Neutrophil (primary cell): Measurements from ENCODE around the gene HMX1.

ENCODE experiments used
- H3K27ac ChIP-seq: fragments of 200-600 bp; sonication (generic); 2 replicates; pipeline ENCODE4 v1.5.1; 2016; ENCODE audit warnings: mild to moderate bottlenecking, moderate library complexity
- H3K27me3 ChIP-seq: fragments of 200-600 bp; sonication (generic); 2 replicates; pipeline ENCODE4 v1.6.0; 2016; ENCODE audit warnings: mild to moderate bottlenecking
- H3K36me3 ChIP-seq: fragments of 200-600 bp; sonication (generic); 2 replicates; pipeline ENCODE4 v1.5.1; 2017
- H3K4me1 ChIP-seq, 2 experiments: fragments of 200-600 bp in 1 of 2; sonication (generic) in 1 of 2; 1 replicate in 1 of 2; 2 replicates in 1 of 2; pipeline versions ENCODE4 v1.5.1 to v1.6.1; 2013 to 2016; ENCODE audit warnings: low read depth in 1 of 2, low read length in 1 of 2, mild to moderate bottlenecking in 1 of 2, moderate library complexity in 1 of 2; ENCODE audit not compliant: control insufficient read depth in 1 of 2, insufficient read depth in 1 of 2
- H3K4me3 ChIP-seq, 2 experiments: fragments of 200-600 bp in 1 of 2; sonication (generic) in 1 of 2; 1 replicate in 1 of 2; 2 replicates in 1 of 2; pipeline ENCODE4 v1.5.1; 2013 to 2016; ENCODE audit warnings: low read depth in 1 of 2, low read length in 1 of 2, mild to moderate bottlenecking in 1 of 2, moderate library complexity in 1 of 2
- H3K9me3 ChIP-seq: fragments of 200-600 bp; sonication (generic); 2 replicates; pipeline ENCODE4 v1.5.1; 2016
- CTCF ChIP-seq: fragments of 200-600 bp; sonication (generic); IDR thresholded peaks from 2 replicates; pipeline ENCODE4 v1.5.1; 2016; ENCODE audit warnings: antibody characterized with exemption

Gene HMX1

GRCh38 chr4:8888856-8889255 lies 17.2 kb upstream of the HMX1 start:
- Histone ChIP-seq H3K9me3 (no peaks in the 10 kb centered on the region), H3K36me3 (no peaks in the 10 kb centered on the region), H3K27ac (no peak overlapping the region), H3K4me3 (no peak overlapping the region), H3K4me1 (no peaks in the 10 kb centered on the region), H3K27me3 (peaks cover 100% of the 10 kb centered on the region)
- no peak for TF ChIP-seq CTCF

DNA sequence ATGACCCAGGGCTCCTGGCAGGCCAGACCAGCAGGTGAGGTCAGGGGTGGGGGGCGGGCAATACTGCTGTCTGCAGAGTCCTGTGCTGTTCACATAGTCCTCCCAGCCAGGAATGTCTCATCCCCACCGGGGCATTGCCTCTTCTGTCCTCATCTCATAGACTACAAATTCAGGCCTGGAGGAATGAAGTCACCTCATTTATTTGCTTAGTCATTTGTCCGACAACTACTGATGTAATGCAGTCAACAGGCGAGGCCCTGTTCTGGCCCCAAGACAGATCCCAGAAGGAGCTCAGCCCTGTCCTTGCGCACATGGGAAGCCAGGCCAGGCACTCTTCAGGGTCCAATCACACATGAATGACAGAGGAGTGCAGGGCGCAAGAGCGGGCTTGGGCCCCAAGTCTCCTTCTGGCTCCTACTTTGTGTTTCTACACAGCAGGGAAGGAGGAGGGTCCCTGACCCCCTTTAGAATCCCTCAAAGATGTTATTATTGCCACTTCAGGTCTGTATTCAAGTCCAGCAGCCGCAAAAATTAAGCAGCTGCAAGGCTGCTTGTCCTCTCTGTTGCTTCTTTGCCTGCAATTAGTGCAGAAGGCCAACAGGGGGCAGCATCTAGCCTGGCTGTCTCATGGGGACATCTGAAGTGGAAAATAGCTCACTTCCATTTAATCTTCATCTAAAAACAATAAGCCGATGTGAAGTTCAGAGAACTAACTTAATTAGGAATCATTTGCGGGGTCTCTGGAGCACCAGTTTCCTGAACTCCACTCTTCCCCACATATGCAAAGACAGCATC lies 15.2 kb upstream of the HMX1 start:
- Histone ChIP-seq H3K9me3 (no peaks in the 10 kb centered on the region), H3K27ac (no peak overlapping the region), H3K36me3 (no peaks in the 10 kb centered on the region), H3K4me1 (no peaks in the 10 kb centered on the region), H3K4me3 (no peak overlapping the region), H3K27me3 (peaks cover 100% of the 10 kb centered on the region)
- no peak for TF ChIP-seq CTCF

DNA sequence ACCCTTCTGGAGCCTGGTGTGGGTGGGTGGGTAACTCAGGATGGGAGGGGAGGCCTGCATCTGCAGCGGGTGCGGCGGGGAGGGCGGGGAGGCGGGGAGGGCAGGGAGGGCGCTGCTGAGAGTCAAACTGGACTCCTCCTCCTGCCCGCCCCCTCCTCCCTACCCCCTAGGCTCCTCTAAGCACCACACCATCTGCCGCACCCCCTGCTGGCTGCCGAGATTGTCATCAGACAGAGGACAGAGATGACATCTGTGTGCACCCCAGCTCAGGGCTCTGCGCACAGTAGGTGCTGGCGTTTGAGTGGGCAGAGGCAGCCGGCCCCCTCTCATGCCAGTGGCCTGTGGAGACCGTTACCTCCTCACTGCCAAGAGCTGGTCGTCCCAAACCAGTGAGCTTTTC lies 10.6 kb upstream of the HMX1 start:
- Histone ChIP-seq H3K4me3 (no peak overlapping the region), H3K36me3 (no peaks in the 10 kb centered on the region), H3K9me3 (no peaks in the 10 kb centered on the region), H3K4me1 (no peaks in the 10 kb centered on the region), H3K27ac (no peak overlapping the region), H3K27me3 (peaks cover 100% of the 10 kb centered on the region)
- no peak for TF ChIP-seq CTCF

GRCh38 chr4:8880851-8881250 lies 9.2 kb upstream of the HMX1 start:
- Histone ChIP-seq H3K9me3 (no peaks in the 10 kb centered on the region), H3K27me3 (peaks cover 100% of the 10 kb centered on the region), H3K36me3 (no peaks in the 10 kb centered on the region), H3K4me1 (no peaks in the 10 kb centered on the region), H3K27ac (no peak overlapping the region), H3K4me3 (no peak overlapping the region)
- no peak for TF ChIP-seq CTCF

DNA sequence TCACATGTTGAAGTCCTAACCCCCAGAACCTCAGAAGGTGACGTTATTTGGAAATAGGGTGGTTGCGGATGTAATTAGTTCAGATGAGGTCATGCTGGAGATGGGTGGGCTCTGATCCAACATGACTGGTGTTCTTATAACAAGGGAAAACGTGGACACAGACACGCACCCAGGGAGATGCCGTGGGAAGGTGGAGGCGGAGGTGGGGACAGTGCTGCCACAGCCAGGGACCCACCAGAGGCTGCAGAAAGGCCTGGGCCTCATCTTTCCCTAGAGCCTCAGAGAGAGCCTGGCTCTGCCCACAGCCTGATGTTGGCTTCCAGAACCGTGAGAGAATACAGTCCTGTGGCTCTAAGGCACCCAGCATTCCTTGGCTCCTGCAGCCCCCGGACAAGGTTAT lies 7.9 kb upstream of the HMX1 start:
- Histone ChIP-seq H3K9me3 (no peaks in the 10 kb centered on the region), H3K27ac (no peak overlapping the region), H3K4me3 (no peak overlapping the region), H3K27me3 (peaks cover 100% of the 10 kb centered on the region), H3K36me3 (no peaks in the 10 kb centered on the region), H3K4me1 (no peaks in the 10 kb centered on the region)
- no peak for TF ChIP-seq CTCF
